NCI-H526 (cell line): ENCODE data around the gene CHMP4A.
"Not testable (repeated sequence)": the region's sequence is repeated elsewhere in the genome, so short reads cannot be mapped to it uniquely, and the experiment has no call there.

Experiments
- DNase-seq, 2 experiments: peaks; one replicate each; lab custom pipeline; 2025; lab: John Stamatoyannopoulos, UW

The CHMP4A gene

DNA sequence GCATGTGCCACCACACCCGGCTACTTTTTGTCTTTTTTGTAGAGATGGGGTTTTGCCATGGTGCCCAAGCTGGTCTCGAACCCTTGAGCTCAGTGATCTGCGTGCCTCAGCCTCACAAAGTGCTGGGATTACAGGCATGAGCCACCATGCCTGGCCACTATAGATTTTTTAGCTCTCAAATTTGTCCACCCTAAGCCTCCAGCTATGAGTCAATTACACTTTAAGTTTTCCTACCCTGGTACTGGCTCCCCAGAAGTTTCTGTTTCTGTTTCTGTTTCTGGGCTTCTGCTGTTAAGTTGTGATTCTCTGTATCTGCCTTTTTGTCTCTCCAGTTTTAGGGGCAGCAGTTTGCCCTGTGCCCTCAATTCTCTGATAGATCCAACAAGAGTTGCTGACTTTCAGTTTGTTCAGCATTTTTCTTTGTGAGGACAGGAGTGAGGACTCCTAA is 33.5 kb upstream of the CHMP4A start:
- no peak for DNase-seq

DNA sequence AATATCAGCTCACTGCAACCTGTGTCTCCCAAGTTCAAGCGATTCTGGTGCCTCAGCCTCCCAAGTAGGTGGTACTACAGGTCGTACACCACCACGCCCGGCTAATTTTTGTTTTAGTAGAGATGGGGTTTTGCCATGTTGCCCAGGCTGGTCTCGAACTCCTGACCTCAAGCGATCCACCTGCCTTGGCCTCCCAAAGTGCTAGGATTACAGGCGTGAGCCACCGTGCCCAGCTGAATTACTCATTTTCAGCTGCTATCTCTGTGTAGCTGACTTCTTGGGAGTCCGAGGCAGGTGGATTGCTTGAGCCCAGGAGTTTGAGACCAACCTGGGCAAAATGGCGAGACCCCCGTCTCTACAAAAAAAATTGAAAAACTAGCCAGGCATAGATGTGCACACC is 32.1 kb upstream of the CHMP4A start:
- not testable (repeated sequence) for DNase-seq

DNA sequence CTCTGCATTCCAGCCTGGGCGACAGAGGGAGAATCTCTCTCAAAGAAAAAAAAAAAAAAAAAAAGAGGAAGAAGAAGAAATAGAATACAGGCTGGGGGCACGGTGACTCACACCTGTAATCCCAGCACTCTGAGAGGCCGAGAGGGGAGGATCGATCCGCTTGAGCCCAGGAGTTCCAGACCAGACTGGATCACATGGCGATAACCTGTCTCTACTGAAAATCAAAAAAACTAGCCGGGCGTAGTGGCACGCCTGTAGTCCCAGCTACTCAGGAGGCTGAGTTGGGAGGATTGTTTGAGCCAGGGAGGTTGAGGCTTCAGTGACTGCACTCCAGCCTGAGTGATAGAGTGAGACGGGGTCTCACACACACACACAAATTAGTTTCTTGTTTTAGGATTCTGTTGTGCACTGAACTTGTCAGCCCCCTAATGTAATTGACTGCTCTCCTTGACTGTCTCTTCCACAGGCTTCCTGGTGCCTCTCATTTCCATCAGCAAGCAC is 30.1 kb upstream of the CHMP4A start:
- peak in 1 of 2 experiments; percentile 17 for DNase-seq

DNA sequence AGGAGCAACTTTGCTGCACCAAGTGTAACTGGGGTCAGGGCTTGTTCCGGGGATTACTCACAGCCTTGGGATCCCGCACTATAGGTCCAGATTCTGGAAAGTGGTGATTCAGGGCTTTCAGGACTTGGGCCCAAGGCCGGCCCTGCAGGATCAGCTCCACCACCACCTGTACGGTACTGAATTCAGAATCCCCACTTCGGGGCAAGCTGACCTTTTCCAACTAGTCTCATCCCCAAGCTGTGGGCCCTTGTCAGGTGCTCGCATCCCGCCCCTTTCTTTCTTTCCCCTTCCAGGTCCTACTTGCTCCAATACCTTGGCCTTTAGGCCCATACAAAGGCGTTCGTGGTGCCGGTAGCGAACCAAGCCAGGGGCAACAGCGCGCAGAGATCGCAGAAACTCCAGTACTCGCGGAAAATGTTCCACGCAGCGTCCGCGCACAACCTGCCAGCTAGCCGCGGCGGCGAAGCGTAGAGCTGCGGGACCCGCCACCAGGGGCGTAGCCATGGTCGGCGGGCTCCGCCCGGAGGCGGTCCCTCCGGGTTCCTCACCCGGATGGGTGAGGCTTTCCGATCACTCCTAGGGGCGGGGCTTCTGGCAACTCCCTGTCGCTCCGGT is 28.6 kb upstream of the CHMP4A start:
- DNase-seq: peak; percentile 91 to 97

DNA sequence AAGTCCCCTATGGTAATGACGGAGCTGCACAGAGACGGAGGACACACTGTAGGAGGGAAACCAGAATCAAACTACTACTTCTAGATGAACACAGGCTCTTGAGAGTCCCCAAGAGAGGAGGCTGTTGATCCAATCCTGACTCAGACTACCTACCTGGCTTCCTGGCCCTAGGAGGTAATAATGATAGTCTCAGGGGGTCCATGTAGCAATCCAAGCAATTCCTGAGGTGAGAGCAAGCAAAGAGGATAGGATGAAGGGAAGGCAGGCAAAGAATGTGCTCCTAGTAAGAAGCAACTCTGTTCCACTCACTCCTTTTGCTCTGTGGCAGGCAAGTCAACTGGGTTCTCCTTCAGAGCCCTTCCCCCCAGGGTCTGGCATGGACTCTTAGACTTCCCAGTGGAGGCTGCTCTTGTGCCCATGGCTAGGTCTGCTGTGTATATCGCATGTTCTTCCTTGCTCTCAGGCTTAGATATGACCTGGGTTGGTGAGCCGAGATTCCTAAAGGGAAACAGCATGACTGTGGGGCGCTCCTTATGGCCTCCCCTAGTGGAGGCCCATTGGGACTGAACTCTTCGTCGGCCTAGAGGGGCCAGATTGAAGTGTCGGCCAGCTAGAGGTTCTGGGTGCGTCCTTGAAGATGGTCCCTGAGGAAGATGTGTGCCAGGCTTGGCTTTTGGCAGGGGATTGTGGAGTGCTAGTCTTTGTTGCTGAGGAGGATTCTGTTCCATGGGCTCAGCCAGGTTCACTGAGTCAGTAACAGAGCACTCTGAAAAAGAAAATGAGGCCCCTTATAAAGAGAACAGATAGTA is 27.0 kb upstream of the CHMP4A start:
- DNase-seq: no peak

DNA sequence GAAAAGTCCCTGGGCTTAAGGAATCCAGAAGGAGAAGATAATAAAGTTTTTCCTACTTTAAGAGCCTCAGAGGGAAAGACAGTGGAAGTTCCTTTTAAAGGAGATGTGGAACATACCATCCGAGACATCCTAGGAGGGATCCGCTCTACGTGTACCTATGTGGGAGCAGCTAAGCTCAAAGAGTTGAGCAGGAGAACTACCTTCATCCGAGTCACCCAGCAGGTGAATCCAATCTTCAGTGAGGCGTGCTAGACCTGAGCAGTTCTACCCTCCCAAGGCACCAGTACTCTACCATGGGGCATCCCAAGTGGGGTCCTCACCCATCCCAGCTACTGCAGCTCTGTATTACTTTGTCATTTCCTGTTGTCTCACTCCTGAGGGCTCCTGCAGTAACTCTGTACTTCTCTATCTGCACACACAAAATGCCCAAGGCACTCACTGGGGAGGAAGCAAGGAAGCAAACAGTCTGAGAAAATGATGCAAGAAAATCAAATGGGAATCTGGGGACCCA is 25.3 kb upstream of the CHMP4A start:
- DNase-seq: no peak

DNA sequence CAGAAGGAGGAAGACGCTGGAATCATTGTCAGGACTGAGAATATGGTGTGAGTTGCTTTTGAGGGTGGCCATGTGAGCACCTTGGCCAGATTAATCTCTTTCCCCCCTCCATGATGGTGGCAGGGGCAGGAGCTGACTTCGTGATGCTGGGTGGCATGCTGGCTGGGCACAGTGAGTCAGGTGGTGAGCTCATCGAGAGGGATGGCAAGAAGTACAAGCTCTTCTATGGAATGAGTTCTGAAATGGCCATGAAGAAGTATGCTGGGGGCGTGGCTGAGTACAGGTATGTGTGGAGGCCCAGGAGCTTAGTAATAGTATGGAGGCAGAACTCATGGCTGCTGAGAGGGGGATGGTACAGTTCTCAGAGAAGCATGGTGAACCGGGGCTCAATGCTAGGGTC is 24.8 kb upstream of the CHMP4A start:
- no peak for DNase-seq

DNA sequence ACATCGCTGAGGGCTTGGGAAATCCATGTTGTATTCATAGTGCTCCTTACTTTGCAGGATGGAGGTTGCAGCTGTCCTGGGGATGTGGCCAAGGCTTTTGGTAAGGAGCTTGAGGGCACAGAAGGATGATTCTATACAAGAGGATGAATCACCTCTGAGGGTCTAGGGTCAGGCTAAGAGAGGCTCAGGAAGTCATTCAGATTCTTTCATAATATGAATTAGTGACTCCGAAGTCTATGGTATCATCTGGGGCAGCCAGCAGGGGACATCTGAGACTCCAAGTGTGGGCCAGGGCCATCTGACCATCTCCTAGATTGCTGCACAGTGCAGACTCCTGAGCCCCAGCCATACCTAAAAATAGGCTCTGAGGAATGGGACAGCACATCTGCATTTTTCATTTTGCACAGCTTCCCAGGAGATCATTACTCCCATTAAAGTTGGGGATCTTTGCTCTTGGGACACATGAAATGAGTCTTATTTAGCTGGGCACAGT is 24.2 kb upstream of the CHMP4A start:
- DNase-seq: no peak

DNA sequence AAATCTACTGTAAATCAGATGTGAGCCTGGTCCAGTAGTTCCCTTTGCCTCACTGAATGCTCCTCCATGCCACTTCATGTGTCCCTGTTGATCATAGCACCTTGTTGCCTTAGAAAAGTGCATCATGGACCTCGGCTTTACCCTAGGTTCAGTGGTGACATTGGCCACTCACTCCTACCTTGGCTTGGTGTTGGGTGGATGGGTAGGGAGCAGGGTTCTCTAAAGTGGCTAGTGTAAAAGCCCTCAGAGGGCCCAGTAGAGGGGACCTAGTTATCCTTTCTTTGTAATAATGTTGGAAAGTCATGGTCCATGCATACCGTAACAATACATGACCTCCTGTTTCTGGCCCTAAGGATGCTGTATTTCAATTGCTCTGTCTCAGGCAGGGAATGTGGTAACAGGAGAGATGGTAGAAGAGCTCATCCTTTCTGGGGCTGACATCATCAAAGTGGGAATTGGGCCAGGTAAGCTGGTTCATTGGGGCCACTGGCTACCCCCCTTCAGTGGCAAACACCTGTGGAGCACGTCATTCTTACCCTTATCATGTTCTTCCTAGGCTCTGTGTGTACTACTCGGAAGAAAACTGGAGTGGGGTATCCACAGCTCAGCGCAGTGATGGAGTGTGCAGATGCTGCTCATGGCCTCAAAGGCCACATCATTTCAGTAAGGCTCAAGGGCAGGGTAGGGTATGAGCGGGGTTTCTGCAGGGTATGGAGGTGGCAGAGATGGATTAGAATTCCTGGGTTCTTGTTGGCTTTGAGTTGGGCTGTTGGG is 23.6 kb upstream of the CHMP4A start:
- no peak for DNase-seq

DNA sequence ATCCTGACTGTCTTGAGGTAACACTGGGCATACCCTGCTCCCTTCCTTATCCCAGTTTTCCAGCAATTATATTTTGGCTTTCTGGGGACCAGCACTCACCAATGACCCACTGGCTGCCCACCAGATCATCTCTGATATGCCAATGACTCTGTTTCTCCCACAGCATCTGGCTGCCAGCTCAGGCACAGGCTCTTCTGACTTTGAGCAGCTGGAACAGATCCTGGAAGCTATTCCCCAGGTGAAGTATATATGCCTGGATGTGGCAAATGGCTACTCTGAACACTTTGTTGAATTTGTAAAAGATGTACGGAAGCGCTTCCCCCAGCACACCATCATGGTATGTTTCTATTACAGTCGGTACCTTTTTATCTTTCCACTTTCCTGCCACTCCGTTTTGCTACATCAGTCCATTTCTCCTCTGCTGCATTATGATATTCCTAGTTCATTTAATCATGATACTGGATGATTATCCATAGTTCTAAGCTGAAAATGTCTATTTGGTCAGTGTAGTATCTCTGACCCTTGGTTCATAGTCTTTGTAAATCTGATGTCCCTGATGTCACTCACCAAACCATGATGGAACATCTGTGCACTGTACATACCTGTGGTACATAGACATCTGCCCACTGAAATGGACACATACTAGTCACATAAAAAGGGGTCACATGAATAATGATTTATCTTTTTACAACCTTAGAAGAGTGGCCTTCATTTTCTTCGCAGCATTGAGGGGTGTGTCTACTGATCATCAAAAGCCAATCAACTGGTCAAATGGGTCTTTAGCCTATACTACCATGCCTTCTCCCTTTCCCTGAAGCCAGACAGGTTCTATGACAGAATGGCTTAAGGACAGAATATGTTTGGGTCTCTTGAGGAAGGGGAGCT is 22.8 kb upstream of the CHMP4A start:
- no peak for DNase-seq

DNA sequence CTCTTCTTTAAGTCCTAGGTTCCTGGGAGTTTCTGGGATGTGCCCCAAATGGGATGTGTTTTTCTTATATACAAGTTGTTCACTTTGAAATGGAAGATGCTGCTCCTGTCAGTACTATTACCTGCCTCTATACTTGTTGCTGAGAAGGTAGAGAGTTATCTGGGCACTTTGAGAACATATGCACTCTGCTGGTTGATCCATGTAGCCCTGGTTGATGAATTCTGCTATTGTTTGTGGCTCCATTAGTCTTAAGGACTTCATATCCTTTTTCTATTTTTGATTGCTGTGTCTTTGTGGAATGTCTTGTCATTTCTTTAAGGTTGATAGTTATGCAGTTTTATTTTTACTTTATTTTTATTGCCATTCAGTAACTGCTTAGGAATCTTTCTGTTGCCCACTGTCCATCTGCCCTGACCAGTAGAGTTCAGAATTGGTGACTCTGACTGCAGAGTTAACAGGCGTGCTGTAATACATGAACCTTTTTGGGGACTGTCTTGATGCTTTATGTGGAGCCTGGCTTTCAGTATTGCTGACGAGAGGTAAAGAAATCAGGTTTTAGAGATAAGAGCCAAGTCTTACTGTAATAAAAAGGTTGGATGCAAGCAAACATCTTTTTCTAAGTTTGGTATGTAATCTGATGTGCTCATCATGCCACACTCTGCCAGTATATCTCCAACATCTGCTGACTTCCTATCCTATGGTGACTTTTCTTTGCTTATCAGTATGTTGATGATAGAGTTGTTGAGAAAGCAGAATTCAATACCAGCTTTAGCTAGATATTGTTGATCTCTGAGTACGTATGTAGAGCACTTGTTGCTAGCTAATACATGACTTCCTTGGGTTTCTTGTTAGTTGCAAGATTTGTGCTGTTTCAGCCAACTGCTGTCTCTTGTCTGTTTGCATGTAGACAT is 21.1 kb upstream of the CHMP4A start:
- no peak for DNase-seq

DNA sequence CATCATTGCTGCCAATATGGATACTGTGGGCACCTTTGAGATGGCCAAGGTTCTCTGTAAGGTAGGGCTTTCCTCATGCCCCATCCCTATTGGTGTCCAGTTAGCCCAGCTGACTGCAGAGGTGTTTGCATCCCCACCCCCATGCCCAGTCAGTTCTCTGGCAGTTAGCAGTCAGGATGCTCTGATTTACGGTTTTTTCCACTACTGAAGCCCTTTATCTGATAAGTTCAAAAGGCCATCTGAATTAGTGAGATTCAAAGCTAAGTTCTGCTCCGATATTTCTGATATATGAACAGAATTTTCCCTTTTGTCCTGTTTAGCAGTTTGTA is 20.2 kb upstream of the CHMP4A start:
- peak in 1 of 2 experiments; percentile 9 for DNase-seq

DNA sequence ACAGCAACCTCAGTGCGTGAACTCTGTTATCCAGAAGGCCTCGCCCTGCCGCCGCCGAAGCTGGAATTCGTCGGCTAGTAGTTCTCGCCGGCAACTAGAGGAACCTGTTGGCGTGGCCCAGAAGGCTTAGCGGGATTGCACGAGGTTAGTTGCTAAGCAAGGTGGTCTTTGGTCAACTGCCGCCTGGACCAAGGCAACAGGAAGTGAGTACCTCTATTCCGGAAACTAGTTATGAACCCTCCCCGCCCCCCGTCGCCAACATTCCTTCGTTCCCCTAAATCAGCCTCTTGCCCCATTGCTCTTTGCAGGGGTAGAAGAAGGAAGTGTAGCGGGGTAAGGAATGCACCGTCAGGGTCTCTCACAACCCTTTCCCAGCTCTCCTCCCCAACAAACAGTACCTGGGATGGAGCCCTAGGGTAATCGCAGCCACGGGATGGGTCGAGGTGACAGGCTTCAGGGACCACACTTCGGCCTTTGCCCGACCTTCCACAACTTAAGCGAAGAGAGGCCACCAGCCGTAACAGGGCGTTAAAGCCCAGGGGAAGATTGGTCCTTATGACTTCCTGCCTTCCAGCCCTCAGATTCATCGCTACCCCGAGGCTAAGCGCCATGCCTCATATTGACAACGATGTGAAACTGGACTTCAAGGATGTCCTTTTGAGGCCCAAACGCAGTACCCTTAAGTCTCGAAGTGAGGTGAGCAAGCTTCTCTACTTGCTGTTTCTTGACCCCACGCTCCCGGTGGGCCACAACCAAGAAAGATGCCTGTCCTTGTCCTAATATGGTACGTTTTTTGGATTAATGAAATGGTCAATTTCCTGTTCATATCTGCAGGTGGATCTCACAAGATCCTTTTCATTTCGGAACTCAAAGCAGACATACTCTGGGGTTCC is 19.6 kb upstream of the CHMP4A start, which contains the start of gene GMPR2:
GMPR2 (plus strand) TSS at position 285 of the 893 bp plus-strand sequence; CDS start at position 610, 325 bp downstream.
- no peak for DNase-seq

DNA sequence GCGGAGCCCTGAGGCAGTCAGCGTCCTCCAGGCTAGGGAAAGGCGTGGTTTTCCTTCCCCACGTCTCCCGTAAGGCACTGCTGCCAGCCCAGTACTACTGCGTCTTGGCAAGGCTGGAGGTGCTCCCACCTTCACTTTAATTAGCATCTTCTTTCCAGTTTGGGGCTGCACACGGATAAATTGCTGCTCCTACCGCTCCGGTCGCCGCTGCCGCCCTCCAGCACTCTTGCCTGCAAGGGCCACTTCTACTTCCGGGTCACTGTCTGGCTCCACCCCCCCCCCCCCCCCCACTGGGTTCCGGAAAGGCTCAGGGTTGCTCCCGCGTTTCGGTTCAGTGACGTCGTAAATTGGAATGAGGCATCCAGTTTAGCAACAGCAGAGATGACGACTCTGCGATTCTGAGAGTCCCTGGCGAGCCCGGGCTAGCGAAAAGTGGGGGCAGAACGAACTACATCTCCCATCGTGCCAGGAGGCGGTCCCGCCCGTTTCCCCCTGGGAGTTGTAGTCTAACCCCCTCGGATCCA is 18.9 kb upstream of the CHMP4A start, which contains the start of gene NEDD8:
NEDD8 (minus strand) TSS at position 247 of the 524 bp plus-strand sequence; CDS start at position 147, 100 bp downstream.
- peak; percentile 89 to 95 for DNase-seq

DNA sequence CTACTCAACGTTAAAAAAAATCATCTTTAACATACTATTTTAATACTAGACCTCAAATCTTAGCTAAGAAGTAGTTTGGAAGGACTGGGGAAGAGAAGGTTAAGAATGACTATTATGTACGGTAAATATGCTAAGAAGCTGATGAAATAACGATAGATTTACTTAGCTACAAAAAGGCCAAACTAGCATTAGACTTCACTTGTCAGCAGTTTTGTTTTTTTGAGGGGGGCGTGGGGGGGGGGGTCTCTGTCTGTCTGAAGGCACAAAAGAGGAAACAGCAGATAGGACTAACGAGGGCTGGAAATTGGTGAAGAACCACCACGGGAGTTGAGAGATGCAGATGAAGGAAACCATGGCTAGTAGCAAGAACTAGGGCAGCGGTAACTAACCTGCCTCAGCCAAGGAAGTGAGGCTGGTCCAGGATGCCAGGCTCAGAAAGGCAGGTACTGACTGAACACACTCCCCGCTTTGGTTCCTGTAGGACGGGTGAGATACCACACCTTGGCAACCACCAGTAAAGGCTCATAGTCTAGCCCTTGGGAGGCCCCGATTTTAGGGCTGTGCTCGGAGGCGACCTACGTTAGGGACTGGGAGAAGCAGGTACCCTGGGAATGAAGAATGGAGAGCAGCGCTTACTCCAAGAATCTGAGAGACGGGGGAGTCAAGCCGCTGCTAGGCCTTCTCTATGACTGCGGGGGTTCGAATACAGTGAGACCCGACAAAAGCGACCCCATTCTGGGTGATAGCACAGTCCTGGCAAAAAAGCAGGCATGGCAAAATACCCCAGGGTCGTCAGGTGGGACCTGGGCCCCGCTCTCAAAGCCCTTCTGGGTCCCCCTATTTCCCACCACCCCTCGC is 18.2 kb upstream of the CHMP4A start:
- DNase-seq: peak in 1 of 2 experiments; percentile 59

DNA sequence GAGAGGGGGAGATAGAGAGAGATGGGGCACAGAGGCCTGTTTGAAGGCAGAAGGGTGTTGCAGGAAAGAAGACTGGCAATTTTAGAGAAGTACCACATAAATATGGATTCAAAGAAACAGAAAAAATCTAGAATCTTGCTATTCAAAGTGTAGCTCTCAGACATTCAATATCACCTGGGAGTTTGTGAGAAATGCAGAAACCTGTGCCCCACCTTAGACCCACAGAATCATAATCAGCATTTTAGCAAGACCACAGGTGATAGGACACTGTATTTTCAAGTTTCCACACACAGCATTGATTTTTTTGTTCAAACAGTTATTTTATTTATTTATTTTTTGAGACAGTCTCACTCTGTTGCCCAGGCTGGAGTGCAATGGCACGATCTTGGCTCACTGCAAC is 15.6 kb upstream of the CHMP4A start:
- no peak for DNase-seq

DNA sequence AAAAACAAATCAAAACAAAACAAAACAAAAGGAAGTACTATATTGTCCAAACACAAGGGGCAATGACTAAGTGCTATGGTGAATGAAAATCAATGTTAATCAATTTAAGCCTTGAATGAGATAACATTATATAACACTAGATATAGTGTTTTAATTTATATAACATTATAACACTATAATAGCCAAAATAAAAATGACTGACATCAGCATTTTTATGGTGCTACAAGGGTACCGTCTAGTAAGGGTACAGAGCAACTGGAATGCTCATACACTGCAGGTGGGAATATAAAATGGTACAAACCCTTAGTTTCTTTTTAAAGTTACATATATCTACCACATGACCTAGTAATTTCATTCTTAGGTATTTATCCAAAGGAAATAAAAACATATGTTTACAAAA is 13.2 kb upstream of the CHMP4A start:
- DNase-seq: no peak

DNA sequence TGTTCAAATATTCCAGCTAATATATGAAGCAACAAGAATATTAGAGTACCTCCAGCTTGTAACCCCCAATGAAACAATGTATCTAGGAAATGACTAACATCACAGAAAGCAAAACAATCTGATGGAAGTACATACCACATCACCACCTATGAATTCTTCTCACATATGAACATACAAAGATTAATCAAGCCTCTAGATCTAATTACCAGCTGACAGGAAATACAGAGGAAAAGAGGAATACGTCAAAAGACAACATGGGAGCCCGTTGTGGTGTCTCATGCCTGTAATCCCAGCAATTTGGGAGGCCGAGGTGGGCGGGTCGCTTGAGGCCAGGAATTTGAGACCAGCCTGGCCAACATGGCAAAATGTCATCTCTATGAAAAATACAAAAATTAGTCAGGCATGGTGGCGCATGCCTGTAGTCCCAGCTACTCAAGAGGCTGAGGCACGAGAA is 11.4 kb upstream of the CHMP4A start:
- no peak for DNase-seq
